AG04450 (cell line): ENCODE data around the gene TNFRSF14. TPM values are rescaled to one million over a fixed set of nuclear protein-coding genes. Genes with fewer than 3 reads are reported as not detected.
"Not testable (repeated sequence)": the region's sequence is repeated elsewhere in the genome, so short reads cannot be mapped to it uniquely, and the experiment has no call there.

ENCODE experiments used
- CTCF ChIA-PET: fragments of 300-600, 350-600 bp; formaldehyde crosslinking; extraction: SDS; loops from one replicate; lab custom pipeline; 2022; ENCODE audit warnings: antibody characterized with exemption, inconsistent platforms; lab: Charles Lee
- POLR2A ChIA-PET: fragments of 350-600 bp; formaldehyde crosslinking; extraction: SDS; loops from one replicate; lab custom pipeline; 2021; ENCODE audit warnings: antibody characterized with exemption, inconsistent platforms; lab: Yijun Ruan, JAX
- DNase-seq: peaks from one replicate; pipeline ENCODE4 v3.0.0-alpha.2; 2011; ENCODE audit warnings: low read depth, low spot score
- H3K27ac ChIP-seq: one replicate; pipeline ENCODE4 v1.5.1; 2012; ENCODE audit warnings: low read depth, low read length, control low read depth
- H3K27me3 ChIP-seq: one replicate; pipeline ENCODE4 v1.6.0; 2012; ENCODE audit warnings: low read length; ENCODE audit not compliant: control insufficient read depth, insufficient read depth
- H3K4me3 ChIP-seq: 2 replicates; pipeline ENCODE4 v1.5.1; 2011; ENCODE audit warnings: mild to moderate bottlenecking, low read depth, low read length, control low read depth
- H3K9me3 ChIP-seq: 2 replicates; pipeline ENCODE4 v1.5.1; 2012; ENCODE audit warnings: low read length; ENCODE audit not compliant: control insufficient read depth, insufficient read depth
- CTCF ChIP-seq: IDR thresholded peaks from 2 replicates; pipeline ENCODE4 v1.5.1; 2011; ENCODE audit warnings: low read depth, low read length, control low read depth, inconsistent platforms
- polyA plus RNA-seq: library from polyadenylated mRNA; depleted of rRNA; stranded (reverse); fragments of >200 nt; gene quantifications from 2 replicates; pipeline ENCODE4 v1.2.3, GENCODE V29; 2011

The TNFRSF14 gene
- polyA plus RNA-seq, 1 experiment, result 5.4 TPM

GRCh38 chr1:2573250-2573920 is 17.2 kb downstream of the TNFRSF14 start:
- TF ChIP-seq CTCF, result no peak
- Histone ChIP-seq H3K9me3 (no peaks in the 10 kb centered on the region; the same call in 1 of the 2 replicates), H3K27me3 (peaks cover 19% of the 10 kb centered on the region), H3K4me3 (no peak overlapping the region), H3K27ac (no peak overlapping the region)
- no peak for DNase-seq
- CTCF ChIA-PET, result no interaction called here
- POLR2A ChIA-PET, result no interaction called here

- Histone ChIP-seq H3K9me3 (no peaks in the 10 kb centered on the region; the same call in 1 of the 2 replicates), H3K4me3 (no peak overlapping the region), H3K27me3 (peaks cover 14% of the 10 kb centered on the region), H3K27ac (no peak overlapping the region)
- TF ChIP-seq CTCF, result no peak
- CTCF ChIA-PET, result no interaction called here
- POLR2A ChIA-PET, result no interaction called here
- DNase-seq, result no peak
These were observed 18.2 kb downstream of the TNFRSF14 start for GRCh38 chr1:2574350-2574749.

GRCh38 chr1:2575801-2576663 is 19.9 kb downstream of the TNFRSF14 start:
- no peaks in the 10 kb centered on the region; the same call in 1 of the 2 replicates for H3K9me3 ChIP-seq
- ChIA-PET POLR2A (no interaction called here), CTCF (no interaction called here)

GRCh38 chr1:2577565-2578075 is 21.4 kb downstream of the TNFRSF14 start:
- DNase-seq, POLR2A ChIA-PET, H3K27me3 ChIP-seq, H3K9me3 ChIP-seq, CTCF ChIA-PET, H3K4me3 ChIP-seq, H3K27ac ChIP-seq: not testable (repeated sequence)

More at GRCh38 chr1:2575801-2576663, 19.9 kb downstream of the TNFRSF14 start:
- H3K27me3 ChIP-seq, result peaks cover 11% of the 10 kb centered on the region
- no peak for TF ChIP-seq CTCF
- H3K4me3 ChIP-seq, result no peak overlapping the region
- DNase-seq, result no peak
- H3K27ac ChIP-seq, result no peak overlapping the region

- ChIA-PET POLR2A (interaction anchor here (0.8 kb wide), 1 partner anchor 54 kb away, joined by 5 read pairs; the partner anchor contains the start of gene MMEL1), CTCF (no interaction called here)
- Histone ChIP-seq H3K4me3 (no peak overlapping the region), H3K27me3 (peaks cover 2% of the 10 kb centered on the region), H3K27ac (no peak overlapping the region), H3K9me3 (no peaks in the 10 kb centered on the region; the same call in 1 of the 2 replicates)
- no peak for TF ChIP-seq CTCF
- no peak for DNase-seq
These were observed 22.6 kb downstream of the TNFRSF14 start for GRCh38 chr1:2578758-2579118.
